Upper lobe of left lung (tissue), 4 donors: ENCODE results near the gene BICRAL.

Experiments used
- POLR2A ChIP-seq, 4 donors: fragments of 450-650 bp; IDR thresholded peaks; one replicate each; pipeline ENCODE4 v1.5.1; 2016 to 2017; ENCODE audit warnings: antibody characterized with exemption in 4 of 4, mild to moderate bottlenecking in 2 of 4
- TF ChIP-seq, protein P1 (sequence below), 6 experiments: fragments of 450-650 bp in 4 of 6; fragments of 200-600 bp in 2 of 6; sonication (generic) in 2 of 6; IDR thresholded peaks; one replicate each; pipeline ENCODE4 v1.5.1; 2016 to 2019; ENCODE audit warnings: antibody characterized with exemption in 6 of 6

DNA sequence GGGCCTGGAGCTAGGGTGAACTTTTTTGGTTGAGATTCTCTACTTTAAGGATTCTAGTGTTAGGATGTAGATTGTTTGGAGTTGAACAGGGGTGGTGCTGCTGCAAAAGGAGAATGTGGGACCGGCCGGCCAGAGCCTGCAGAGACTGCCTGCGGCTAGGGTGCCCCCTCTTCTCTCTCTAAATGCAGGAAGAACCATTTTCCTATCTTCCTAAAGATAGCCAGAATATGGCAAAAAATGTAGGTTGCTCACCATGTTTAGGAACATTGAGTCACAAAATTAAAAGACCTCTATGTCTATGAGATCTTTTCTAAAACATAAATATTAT lies 39.5 kb downstream of the BICRAL start:
- TF ChIP-seq, protein P1, sequence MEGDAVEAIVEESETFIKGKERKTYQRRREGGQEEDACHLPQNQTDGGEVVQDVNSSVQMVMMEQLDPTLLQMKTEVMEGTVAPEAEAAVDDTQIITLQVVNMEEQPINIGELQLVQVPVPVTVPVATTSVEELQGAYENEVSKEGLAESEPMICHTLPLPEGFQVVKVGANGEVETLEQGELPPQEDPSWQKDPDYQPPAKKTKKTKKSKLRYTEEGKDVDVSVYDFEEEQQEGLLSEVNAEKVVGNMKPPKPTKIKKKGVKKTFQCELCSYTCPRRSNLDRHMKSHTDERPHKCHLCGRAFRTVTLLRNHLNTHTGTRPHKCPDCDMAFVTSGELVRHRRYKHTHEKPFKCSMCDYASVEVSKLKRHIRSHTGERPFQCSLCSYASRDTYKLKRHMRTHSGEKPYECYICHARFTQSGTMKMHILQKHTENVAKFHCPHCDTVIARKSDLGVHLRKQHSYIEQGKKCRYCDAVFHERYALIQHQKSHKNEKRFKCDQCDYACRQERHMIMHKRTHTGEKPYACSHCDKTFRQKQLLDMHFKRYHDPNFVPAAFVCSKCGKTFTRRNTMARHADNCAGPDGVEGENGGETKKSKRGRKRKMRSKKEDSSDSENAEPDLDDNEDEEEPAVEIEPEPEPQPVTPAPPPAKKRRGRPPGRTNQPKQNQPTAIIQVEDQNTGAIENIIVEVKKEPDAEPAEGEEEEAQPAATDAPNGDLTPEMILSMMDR (IDR thresholded peaks at IDR 0.05), result no peak
- TF ChIP-seq POLR2A (IDR thresholded peaks at IDR 0.05), result no peak
